ENCODE data around the gene DBH.
"Not testable (repeated sequence)": the region's sequence is repeated elsewhere in the genome, so short reads cannot be mapped to it uniquely, and the experiment has no call there.

The DBH gene

DNA sequence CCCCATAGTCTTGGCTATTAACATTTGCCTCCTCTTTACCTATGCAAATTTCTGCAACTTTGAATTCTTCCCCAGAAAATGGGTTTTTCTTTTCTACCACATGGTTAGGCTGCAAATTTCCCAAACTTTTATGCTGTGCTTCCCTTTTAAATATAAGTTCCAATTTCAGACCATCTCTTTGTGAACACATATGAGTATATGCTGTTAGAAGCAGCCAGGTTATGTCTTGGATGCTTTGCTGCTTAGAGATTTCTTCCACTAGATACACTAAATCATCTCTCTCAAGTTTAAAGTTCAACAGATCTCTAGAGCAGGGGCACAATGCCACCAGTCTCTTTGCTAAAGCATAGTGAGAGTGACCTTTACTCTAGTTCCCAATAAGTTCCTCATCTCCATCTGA, 10.2 kb upstream of the DBH start:
- DNase-seq (ENCODE audit: low read depth), result not testable (repeated sequence)

- no peak for DNase-seq (ENCODE audit: low read depth)
Measured at GRCh38 chr9:133627341-133627740, 8.8 kb upstream of the DBH start.

GRCh38 chr9:133628766-133629165, 7.4 kb upstream of the DBH start:
- no peak for DNase-seq (ENCODE audit: low read depth)

- no peak for DNase-seq (ENCODE audit: low read depth)
Measured at GRCh38 chr9:133629221-133630110, 6.7 kb upstream of the DBH start.

DNA sequence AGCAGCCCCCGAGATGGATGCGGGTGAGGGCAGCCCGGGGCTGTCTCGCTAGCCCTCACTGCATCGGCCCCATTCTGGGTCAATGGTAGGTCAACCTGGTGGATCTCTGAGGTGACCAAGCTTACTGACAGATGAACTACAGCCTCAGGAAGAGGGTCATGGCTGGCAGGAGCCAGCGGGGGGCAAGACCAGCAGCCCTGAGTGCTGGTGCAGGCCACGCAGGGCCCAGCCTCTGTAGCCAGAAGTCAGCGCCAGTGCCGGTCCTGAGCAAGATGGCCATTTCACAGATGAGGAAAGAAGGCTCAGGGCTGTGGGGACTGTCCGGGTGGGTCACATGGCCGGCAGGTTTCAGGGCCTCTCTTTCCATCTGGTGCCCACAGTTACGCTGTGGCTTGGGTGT, 5.1 kb upstream of the DBH start:
- DNase-seq (ENCODE audit: low read depth), result no peak

DNA sequence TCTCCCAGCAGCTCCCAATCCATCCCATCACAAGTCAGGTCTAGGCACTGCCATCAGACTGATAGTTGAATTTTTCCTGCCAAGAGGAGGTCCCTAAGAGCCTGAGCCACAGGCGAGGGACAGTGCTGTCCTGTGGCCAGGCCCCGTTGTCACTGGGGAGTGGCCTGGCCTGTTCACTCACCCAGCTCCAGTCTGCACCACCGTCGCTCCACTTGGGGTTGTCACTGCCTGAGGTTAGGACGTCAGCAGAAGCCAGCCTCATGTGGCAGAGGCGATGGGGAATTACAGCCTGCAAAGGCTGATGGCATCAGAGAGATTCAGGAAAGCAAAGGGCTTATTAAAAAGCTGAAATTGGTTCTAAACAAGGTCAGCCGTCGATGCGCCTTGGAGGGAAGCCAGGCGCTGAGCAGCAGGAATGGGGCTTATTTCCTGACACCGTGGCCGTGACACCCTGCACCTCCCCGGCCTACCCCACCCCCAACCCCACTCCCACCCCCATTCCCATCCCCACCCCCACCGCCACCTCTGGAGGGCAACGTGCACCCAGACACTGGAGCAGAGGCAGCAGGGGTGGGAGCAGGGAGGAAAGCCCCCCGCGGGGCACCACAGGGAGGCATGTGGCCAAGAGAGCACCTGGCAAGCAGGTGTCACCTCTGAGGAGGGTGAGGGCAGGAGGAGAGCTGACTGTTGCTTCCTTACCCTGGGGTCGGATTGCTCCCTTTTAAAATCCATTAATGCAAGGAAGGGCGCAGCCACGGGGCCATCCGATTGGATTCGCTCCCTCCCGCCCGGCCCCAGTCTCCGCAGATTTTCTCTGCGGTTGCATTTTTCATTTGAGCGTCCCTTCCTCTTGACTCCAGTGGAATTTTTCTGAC, 3.1 kb upstream of the DBH start:
- DNase-seq (ENCODE audit: low read depth), result no peak

- no peak for DNase-seq (ENCODE audit: low read depth)
Measured at GRCh38 chr9:133633681-133634080, 2.5 kb upstream of the DBH start.

DNA sequence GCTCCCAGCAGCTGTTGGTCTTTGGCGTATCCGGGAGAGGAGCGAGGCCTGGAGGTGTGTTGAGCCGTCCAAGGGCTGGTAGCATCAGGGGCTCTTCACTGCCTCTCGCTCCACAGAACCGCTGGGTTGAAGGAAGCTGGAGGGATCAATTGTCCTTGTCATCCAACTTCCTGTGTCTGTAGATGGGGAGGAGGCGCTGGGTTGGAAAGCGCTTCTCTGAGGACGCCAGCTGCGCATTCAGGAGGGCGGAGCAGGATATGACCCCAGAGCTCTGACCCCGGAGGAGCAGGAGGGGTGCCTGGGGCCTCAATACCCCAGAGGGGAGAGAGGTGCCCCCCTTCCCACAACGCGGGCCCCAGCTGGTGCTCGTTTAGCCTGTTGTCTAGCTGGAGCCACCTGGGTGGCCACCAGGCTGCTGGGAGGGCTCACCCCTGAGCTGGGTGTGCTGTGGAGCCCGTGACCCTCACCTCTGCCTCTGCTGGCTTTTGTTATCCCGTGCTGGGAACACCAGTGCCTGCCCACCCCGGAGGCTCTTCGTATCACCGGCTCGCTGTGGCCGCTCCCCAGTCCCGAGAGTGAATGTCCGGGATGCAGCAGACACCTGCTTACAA, 2.0 kb upstream of the DBH start:
- DNase-seq (ENCODE audit: low read depth), result no peak

- no peak for DNase-seq (ENCODE audit: low read depth)
Measured at GRCh38 chr9:133635098-133635497, 1.1 kb upstream of the DBH start.

- no peak for DNase-seq (ENCODE audit: low read depth)
Measured at GRCh38 chr9:133636902-133637301, 739 bp downstream of the DBH start.

GRCh38 chr9:133637451-133638055, 1.4 kb downstream of the DBH start:
- DNase-seq (ENCODE audit: low read depth), result no peak

DNA sequence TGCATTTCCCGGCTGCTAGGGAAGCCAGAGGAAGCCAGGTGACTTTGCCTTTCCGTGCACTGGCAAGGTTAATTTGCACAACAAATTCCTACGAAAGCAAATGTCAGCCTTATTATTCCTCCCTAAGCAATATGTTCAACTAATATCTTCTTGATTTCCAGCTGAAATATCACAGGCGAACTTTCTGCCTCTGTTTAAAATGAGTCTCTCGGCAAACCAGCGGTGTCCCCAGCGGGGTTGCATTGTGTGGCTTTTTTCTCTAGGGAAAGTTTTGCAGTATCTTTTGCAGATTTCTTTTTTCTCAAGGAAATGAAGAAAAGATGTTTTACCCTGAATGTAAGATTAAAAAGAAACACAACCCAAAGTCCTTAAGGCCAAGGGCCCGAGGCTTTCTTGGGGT, 1.9 kb downstream of the DBH start:
- no peak for DNase-seq (ENCODE audit: low read depth)

GRCh38 chr9:133638711-133639110, 2.5 kb downstream of the DBH start:
- no peak for DNase-seq (ENCODE audit: low read depth)

DNA sequence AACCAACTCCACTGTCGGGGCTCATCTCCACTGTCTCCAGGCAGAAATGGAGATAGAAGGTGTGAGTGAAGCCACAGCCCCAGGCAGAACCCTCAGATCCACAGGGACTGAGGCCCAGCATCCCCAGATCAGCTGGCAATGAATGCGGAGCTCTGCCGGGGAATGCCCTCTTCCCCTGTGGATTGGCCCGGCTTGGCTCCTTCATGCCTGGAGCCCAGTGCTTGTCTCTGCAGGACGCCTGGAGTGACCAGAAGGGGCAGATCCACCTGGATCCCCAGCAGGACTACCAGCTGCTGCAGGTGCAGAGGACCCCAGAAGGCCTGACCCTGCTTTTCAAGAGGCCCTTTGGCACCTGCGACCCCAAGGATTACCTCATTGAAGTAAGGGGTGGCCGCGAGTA, 3.5 kb downstream of the DBH start:
- DNase-seq (ENCODE audit: low read depth), result no peak

DNA sequence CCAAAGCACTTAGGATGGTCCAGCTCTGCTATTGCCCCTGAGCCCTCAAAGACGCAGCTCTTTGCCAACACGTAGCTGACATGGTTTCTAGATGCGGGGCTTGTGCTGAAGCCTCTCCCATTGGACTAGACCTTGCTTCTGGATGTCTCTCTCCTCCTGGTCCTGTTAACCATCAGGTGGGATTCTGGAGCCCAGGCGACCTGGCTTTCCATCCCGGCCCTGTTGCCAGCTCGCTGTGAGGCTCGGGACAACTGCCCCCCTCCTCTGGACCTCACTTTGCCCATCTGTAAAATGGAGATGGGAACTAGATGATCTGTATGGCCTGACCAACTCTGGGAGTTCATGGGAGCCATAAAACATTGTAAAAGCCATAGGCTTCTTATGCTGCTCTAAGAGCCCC, 4.0 kb downstream of the DBH start:
- no peak for DNase-seq (ENCODE audit: low read depth)

DNA sequence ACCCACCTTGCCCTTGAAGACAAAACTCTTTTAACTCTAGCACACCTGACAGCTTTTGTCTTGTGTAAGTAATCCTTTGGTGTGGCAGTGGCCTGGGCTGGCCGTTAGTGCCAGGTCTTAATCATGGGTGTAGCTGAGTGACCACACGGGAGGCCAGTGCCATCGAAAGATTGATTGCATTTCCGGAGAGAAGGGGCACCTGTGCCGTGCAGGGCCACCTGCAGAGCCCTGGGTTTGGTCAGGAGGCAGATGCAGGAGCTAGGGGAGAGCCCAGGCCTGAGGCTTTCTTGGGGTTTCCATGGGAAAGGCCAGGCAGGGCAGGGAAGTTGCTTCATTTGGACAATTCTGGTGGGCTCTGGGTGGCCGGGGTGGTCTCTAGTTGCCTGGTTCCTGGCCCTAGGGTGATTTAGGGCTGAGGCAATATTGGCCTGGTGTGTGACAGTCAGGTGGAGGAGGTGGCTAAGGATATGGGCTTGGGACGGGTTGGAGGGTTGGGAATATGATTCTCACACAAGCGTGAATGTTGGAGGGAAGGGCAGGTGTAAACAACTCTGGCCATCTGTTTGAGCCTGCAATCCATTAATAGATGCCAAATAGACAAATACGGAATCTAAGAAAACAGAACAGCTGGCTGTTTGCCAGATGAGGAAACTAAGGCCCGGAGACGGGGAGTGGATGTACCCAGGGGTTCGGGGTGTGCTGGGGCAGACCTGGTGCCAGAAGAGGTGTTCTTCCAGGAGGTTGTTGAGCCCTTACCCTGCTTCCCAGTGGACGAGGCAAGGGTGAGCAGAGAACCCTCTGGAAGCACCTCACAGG, 4.6 kb downstream of the DBH start:
- no peak for DNase-seq (ENCODE audit: low read depth)

DNA sequence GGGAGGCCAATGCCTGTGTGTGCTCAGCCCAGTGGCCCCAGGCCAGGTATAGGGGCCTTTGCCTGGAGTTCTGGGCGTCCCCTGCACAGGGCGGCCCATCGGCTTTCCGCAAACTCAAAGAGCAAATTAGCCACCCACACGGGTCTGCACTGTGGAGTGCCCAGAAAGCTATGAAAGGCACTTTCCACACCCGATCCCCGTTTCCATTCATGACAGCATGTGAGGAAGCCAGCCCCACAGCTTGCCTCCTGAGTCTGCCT, 5.2 kb downstream of the DBH start:
- no peak for DNase-seq (ENCODE audit: low read depth)

DNA sequence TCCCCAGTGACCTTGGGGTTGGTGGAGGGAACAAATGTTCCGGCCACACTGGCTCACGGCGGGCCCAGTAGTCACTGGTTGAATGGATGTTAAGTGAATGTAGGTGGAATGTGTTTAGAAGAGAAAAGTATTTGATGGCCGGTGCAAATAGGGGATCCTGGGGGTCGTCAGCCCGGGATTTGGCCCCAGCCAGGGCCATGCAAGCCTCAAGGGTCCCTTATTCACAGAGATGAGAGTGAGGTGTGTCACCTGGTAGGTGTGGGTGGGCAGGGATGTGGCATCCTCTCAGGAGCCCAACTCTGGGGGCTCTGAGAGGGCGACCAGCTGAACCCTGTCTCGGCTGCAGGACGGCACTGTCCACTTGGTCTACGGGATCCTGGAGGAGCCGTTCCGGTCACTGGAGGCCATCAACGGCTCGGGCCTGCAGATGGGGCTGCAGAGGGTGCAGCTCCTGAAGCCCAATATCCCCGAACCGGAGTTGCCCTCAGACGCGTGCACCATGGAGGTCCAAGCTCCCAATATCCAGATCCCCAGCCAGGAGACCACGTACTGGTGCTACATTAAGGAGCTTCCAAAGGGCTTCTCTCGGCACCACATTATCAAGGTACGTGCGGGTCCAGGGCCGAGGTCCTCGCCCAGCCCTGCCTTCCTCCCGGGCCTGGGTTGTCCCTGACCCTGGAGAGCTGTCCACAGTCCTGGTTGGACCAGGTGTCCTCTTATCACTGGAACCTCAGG, 5.9 kb downstream of the DBH start:
- DNase-seq (ENCODE audit: low read depth), result no peak

DNA sequence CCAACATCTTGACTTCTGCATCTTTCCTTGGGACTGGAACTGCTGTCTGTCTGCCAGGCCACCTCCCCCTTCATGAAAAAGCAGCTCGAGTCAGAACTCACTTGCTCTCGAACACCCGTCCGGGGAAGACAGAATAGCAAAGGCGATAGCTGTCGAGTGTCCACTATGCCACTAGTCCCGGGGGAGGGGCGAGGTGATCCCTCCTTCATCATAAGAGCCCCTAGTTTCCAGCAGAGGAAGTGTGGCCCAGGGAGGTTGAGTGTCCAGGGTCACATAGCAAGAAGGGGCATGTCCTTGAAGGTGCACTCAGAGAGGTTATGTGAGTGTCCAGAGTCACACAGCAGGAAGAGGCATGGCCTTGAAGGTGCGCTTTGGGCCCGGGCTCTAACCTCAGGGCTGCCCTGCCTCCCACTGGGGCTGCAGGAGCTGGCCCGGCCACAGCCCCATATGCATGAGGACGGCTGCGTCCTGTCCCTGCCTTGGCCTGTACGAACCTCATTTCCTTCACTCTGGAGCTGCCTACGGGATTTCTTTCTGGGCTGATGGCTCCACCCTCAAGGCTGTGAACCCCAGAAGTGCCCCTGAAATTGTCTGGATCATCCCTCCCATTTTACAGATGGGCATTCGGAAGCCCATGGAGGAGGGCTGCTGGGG, 6.7 kb downstream of the DBH start:
- DNase-seq (ENCODE audit: low read depth), result no peak

GRCh38 chr9:133643362-133643755, 7.2 kb downstream of the DBH start:
- DNase-seq (ENCODE audit: low read depth), result no peak
